GM12873 (cell line): ENCODE results near the gene IL1A.

Source experiments
- CTCF ChIP-seq: IDR thresholded peaks from 2 replicates; pipeline ENCODE4 v1.5.1; 2012; ENCODE audit warnings: low read depth, mild to moderate bottlenecking, moderate library complexity, low read length, control low read depth; ENCODE audit not compliant: insufficient read depth; ENCODE audit errors: missing control alignments

The IL1A gene

GRCh38 chr2:112756207-112756606, 28.1 kb downstream of the IL1A start:
- no peak for TF ChIP-seq CTCF

GRCh38 chr2:112755444-112755843, 28.8 kb downstream of the IL1A start:
- TF ChIP-seq CTCF: no peak

GRCh38 chr2:112754564-112754963, 29.7 kb downstream of the IL1A start:
- no peak for TF ChIP-seq CTCF

GRCh38 chr2:112752667-112753066, 31.6 kb downstream of the IL1A start:
- no peak for TF ChIP-seq CTCF

- no peak for TF ChIP-seq CTCF
These were observed 32.7 kb downstream of the IL1A start for GRCh38 chr2:112751451-112752197.

- TF ChIP-seq CTCF: no peak
These were observed 33.8 kb downstream of the IL1A start for GRCh38 chr2:112750560-112750843.

GRCh38 chr2:112749755-112750559, 34.3 kb downstream of the IL1A start:
- peak; percentile 98 for TF ChIP-seq CTCF
